NOMO-1 treated with dmso at 0.1 percent for 144 hours (cell line): Measurements from ENCODE around the gene PKNOX2.
A peak's percentile ranks its signal among the peaks of the same experiment; 100 is the strongest.

Source experiments
- DNase-seq: peaks from one replicate; lab custom pipeline; 2025; ENCODE audit not compliant: unreplicated experiment; lab: John Stamatoyannopoulos, UW

Gene PKNOX2

GRCh38 chr11:125429807-125430678, 265.5 kb downstream of the PKNOX2 start:
- DNase-seq, result no peak

- DNase-seq, result no peak
Measured at GRCh38 chr11:125431009-125431408, 266.5 kb downstream of the PKNOX2 start.

DNA sequence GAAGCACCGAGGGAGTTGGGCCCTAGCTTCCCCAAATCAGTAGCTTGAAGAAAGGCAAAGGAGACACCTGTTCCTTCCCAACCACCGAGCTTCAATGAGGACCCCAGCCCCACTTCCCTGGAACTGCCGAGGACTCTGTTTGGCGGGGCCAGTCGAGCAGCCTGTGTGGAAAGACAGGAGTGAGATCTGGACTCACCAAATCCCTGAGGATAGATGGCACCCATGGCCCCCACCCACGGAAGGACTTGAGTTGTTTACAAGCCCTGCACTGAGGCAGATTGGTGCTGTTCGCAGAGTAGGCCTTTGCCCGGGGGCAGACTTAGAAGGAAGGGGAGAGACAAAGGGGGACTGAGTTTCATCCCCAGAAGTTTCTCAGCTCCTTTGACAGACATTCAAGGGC, 266.9 kb downstream of the PKNOX2 start:
- no peak for DNase-seq

GRCh38 chr11:125433454-125434121, 269.0 kb downstream of the PKNOX2 start:
- peak; percentile 41 for DNase-seq

GRCh38 chr11:125435461-125436238, 271.1 kb downstream of the PKNOX2 start:
- no peak for DNase-seq

GRCh38 chr11:125441648-125442410, 277.3 kb downstream of the PKNOX2 start:
- no peak for DNase-seq

DNA sequence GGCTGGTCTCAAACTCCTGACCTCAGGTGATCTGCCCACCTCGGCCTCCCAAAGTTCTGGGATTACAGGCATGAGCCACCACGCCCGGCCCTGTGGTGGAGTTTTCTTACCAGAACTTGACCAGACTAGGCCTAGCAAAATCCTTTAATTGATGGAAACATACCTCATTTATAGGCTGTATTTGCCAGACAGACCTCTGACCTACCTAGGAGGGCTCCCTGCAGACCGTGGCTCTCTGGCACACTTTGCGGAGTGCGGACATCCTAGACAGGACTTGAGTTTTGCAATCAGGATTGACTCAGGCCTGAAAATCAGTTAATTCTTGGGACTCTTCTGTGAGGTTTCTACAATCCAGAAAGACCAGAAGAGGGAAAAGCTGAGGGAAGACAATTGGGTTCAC, 278.4 kb downstream of the PKNOX2 start:
- DNase-seq, result no peak

DNA sequence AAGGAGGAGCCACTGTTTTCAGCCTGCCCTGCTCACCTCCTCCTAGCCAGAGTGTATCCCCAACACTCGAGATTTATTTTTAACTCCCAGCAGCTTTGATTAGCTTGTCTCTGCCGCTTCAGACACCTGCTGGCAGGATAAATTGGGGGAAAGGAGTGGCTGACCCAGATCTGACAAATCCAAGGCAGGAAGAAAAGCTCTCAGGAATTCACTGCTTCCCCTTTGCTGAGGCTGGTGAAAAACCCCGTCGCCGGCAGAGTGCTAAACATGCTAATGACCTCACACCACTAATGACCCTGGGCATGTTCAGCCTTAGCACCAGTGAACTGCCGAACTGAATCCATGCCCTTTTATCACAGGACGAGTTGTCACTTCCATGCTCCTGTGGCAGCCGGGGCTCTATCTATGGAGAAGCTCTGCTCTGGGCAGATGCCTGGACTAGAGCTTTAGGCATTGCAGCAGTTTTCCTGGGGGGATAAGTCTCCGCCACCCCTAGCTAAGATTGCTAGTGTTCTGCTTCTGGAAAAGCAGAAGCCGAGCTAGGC, 279.3 kb downstream of the PKNOX2 start:
- DNase-seq, result no peak

DNA sequence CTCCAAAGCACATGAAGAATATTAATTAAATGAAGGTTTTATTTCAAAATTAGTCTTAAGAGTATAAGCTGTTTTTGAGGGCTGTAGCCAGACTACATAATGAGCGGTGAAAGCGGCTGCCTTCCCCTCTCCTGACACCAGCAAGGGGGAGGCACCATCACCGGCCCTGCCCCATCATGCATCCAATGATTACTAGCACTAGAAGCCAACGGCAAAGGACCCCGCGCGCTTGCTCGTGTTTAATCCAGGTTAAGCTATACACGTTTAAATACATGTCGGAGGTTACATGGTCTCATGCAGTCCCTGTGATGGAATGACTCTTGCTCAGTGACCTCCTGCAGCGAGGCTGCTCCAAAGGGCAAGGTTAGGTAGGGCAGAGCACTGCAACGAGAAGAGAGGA, 281.2 kb downstream of the PKNOX2 start:
- DNase-seq, result no peak

DNA sequence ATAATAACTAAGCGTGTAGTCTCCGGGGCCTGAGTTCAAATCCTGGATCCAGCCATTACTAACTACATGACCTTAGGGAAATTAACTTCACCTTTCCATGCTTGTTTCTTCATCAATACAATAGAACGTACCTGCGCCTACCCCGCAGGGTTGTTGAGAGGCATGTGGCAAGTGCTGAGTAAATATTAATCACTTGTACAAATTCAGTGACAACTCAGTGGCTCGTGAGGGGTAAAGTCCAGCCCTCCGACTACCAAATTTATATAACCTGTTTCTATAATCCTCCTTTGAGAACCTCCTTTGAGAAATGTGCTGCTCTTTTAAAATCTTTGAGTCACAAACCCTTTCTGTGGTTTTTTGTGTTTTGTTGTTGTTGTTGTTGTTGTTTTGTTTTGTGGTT, 281.7 kb downstream of the PKNOX2 start:
- DNase-seq, result no peak

DNA sequence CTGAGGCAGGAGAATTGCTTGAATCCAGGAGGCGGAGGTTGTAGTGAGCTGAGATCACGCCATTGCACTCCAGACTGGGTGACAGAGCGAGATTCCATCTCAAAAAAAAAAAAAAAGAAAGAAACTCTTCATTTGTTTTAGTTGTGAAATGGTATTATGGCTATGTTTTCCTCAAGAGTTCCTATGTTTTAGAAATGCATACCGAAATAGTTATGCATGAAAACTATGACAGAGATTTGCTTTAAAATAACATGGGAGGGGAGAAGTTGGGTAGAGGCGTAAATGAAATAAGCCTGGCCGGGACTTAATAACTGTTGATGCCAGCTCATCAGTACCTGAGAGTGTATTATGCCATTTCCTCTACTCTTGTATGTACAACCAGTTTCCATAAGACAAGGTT, 283.2 kb downstream of the PKNOX2 start:
- no peak for DNase-seq

DNA sequence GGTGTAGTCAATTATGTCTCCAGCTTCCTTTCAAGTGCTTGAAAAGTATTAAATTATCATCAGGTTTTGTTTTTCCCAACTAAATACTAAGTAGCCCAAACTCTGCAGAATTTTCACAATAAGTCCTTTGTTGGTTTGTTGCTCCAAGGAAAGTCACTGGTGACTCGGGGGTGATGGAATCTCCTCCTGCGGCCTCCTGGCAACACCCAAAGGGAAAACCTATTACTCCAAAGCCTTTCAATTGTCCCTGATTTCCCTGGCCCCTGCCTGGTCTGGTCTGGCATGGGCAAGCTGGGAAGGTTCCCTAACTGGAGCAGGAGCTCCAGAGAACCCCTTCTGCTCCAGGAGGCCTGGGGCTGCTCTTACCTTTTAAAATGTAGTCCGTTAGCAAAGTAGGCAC, 283.6 kb downstream of the PKNOX2 start:
- DNase-seq, result no peak

- no peak for DNase-seq
Measured at GRCh38 chr11:125449565-125449964, 285.0 kb downstream of the PKNOX2 start.

DNA sequence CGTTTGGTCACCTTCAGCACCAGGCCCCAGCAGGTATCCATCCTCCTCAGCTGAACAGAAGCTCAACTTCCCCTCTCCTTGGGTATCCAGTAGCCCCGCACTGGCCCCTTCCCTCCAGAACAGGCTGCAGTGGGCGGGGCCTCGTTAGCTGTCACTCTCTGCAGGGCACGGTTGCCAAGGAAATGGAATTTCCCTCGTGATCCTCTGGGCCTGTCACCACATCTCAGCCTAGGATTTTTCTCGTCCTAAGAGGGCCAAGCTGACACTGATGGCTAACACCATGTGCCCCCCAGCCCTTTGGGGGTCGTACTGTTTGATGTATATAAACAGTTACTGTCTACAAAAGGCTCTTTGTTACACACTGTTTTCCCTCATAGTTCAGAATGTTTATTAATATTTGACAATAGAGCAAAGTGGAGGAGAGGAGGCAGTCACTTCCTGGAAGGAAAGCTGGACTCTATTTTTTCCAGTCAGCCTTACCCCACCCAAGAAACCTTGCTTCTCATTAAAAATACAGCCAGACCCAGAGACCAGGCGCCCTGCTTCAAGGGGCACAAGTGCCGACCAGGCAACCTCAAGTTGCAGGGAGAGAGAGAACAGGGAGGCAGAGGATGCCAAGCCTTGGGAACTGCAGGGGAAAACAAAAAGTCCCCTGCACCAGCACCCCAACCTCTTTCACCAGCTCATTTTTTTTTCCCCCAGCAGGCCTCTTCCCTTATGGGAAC, 287.0 kb downstream of the PKNOX2 start:
- no peak for DNase-seq

- no peak for DNase-seq
Measured at GRCh38 chr11:125452125-125452470, 287.5 kb downstream of the PKNOX2 start.

- DNase-seq, result no peak
Measured at GRCh38 chr11:125454047-125454446, 289.5 kb downstream of the PKNOX2 start.

DNA sequence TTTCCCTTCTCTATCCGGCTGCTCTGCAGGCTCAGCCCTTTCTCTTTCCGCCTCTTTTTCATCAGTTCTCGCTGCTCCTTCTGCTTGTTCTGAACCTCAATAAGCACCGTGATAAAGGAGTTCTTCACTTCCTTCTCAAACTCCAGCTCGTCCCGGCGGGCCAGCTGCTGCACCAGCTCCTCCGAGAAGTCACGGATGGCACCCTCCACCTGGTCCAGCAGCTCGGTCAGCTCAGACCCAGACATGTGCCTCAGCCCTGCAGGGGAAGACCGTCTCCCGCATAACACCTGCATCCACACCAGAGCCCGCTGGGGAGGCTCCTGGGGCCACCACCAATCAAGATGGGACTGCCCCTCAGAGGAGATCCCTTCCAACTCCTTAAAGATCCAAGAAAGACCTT, 291.3 kb downstream of the PKNOX2 start:
- no peak for DNase-seq

- DNase-seq, result no peak
Measured at GRCh38 chr11:125457814-125458343, 293.3 kb downstream of the PKNOX2 start.

DNA sequence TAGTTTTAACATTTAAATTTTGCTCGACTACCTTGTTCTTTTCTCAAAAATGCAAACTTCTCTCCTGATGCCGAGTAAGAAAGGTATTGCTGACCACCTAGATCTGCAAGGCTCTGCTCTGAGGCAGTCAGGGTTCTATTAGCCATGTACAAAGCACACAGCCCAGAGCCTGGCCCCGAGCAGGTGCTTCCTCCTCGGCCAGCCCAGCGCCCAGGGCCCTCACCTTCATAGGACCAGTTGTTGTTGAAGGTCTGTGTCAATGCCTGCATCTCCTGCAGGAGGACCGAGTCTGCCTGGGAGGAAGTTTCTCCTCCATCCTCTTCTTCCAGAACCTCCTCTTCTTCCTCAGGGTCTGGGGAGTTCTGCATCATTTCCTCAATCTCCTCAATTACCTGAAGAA, 295.7 kb downstream of the PKNOX2 start:
- DNase-seq, result no peak
